Ascending aorta (tissue), 2 donors: ENCODE measurements around the gene BIRC5. TPM values are rescaled to one million over a fixed set of nuclear protein-coding genes. Genes with fewer than 3 reads are reported as not detected.

Experiments used
- DNase-seq, 2 donors: peaks; one replicate each; pipeline ENCODE4 v3.0.0-alpha.2; 2019; ENCODE audit warnings: low spot score in 2 of 2
- H3K27ac ChIP-seq, 2 donors: fragments of 200-600 bp; sonication (generic); one replicate each; pipeline ENCODE4 v1.5.1; 2016 to 2017; ENCODE audit warnings: mild to moderate bottlenecking in 1 of 2
- H3K27me3 ChIP-seq: fragments of 200-600 bp; sonication (generic); one replicate; pipeline ENCODE4 v1.5.1; 2017
- H3K36me3 ChIP-seq, 2 donors: fragments of 200-600 bp; sonication (generic); one replicate each; pipeline ENCODE4 v1.5.1; 2016
- H3K4me1 ChIP-seq, 2 donors: fragments of 200-600 bp; sonication (generic); one replicate each; pipeline ENCODE4 v1.5.1; 2016 to 2017; ENCODE audit warnings: mild to moderate bottlenecking in 1 of 2
- H3K4me3 ChIP-seq, 2 donors: fragments of 200-600 bp; sonication (generic); one replicate each; pipeline ENCODE4 v1.5.1; 2016 to 2017; ENCODE audit warnings: mild to moderate bottlenecking in 1 of 2
- H3K9me3 ChIP-seq, 2 donors: fragments of 200-600 bp; sonication (generic); one replicate each; pipeline ENCODE4 v1.5.1; 2016
- CTCF ChIP-seq, 3 experiments: fragments of 200-600 bp in 2 of 3; fragments of 450-650 bp in 1 of 3; sonication (generic) in 2 of 3; IDR thresholded peaks; one replicate each; pipeline ENCODE4 v1.5.1; 2016 to 2019; ENCODE audit warnings: antibody characterized with exemption in 3 of 3, mild to moderate bottlenecking in 1 of 3, moderate library complexity in 1 of 3
- intact Hi-C: fragments of 100-400 bp; cut with DNase I; formaldehyde crosslinking; loops from one replicate; pipeline ENCODE4 v1.15.1; 2023
- total RNA-seq: library from RNA; depleted of rRNA; stranded (reverse); fragments of >200 nt; gene quantifications from one replicate; pipeline ENCODE4 v1.1.0, GENCODE V29; 2016

Gene BIRC5
- total RNA-seq, 1 donor from 2014 or later = 0.11 TPM

GRCh38 chr17:78256707-78257591 is 42.9 kb downstream of the BIRC5 start:
- Histone ChIP-seq H3K27ac (no peak overlapping the region), H3K9me3 (no peaks in the 10 kb centered on the region), H3K36me3 (no peaks in the 10 kb centered on the region), H3K4me1 (peaks cover 0 to 5% of the 10 kb centered on the region in 2 donors), H3K4me3 (no peak overlapping the region), H3K27me3 (no peaks in the 10 kb centered on the region)
- no peak for TF ChIP-seq CTCF (IDR thresholded peaks at IDR 0.05)
- intact Hi-C loops = no loop called here
- DNase-seq = no peak

DNA sequence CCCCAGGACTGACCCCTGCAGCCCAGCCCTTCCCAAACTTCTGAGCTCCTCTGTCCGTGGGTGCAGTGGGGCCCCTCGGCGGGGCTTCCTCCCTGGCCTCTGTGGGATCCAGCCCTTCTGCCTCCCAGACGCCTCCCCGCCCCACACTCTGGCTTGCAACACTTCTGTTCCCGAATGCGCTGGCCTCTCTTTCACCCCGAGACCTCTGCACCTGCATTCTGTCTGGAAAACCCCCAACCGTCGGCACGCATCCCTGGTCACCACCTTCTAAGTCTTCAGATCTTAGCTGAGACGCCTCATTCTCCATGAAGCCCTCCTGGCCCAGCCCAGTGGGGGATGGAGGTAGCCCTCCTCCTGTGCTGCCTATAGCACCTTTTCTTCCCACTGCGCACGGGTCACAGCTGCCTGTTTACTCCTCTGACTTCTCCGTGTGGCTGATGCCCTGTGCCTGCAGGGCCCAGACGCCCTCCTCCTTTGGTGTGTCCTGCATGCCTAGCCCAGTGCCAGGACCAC is 43.8 kb downstream of the BIRC5 start:
- peak overlapping the region in 1 of 2 donors; percentile 56 for H3K27ac ChIP-seq
- intact Hi-C loops = no loop called here
- H3K4me3 ChIP-seq = no peak overlapping the region
- H3K27me3 ChIP-seq = no peaks in the 10 kb centered on the region
- DNase-seq = no peak
- no peaks in the 10 kb centered on the region for H3K9me3 ChIP-seq
- no peak for TF ChIP-seq CTCF (IDR thresholded peaks at IDR 0.05)
- peaks cover 0 to 5% of the 10 kb centered on the region in 2 donors for H3K4me1 ChIP-seq
- no peaks in the 10 kb centered on the region for H3K36me3 ChIP-seq

- Histone ChIP-seq H3K27me3 (no peaks in the 10 kb centered on the region), H3K9me3 (no peaks in the 10 kb centered on the region), H3K4me3 (no peak overlapping the region), H3K27ac (peak overlapping the region in 1 of 2 donors; percentile 56), H3K36me3 (no peaks in the 10 kb centered on the region), H3K4me1 (peaks cover 0 to 5% of the 10 kb centered on the region in 2 donors)
- no peak for TF ChIP-seq CTCF (IDR thresholded peaks at IDR 0.05)
- DNase-seq = no peak
- intact Hi-C loops = no loop called here
These were observed 44.5 kb downstream of the BIRC5 start for GRCh38 chr17:78258323-78259191.

GRCh38 chr17:78259192-78259554 is 45.1 kb downstream of the BIRC5 start:
- H3K9me3 ChIP-seq = no peaks in the 10 kb centered on the region
- no peak for TF ChIP-seq CTCF (IDR thresholded peaks at IDR 0.05)
- no peak overlapping the region for H3K4me3 ChIP-seq
- no peaks in the 10 kb centered on the region for H3K36me3 ChIP-seq
- no peak overlapping the region for H3K27ac ChIP-seq
- H3K4me1 ChIP-seq = peaks cover 0 to under 1% of the 10 kb centered on the region in 2 donors
- no peak for DNase-seq
- intact Hi-C loops = no loop called here
- no peaks in the 10 kb centered on the region for H3K27me3 ChIP-seq

- H3K4me1 ChIP-seq = no peaks in the 10 kb centered on the region
- no peak for TF ChIP-seq CTCF (IDR thresholded peaks at IDR 0.05)
- H3K36me3 ChIP-seq = no peaks in the 10 kb centered on the region
- no peak for DNase-seq
- H3K27ac ChIP-seq = peak overlapping the region in 1 of 2 donors; percentile 14
- H3K4me3 ChIP-seq = no peak overlapping the region
- no peaks in the 10 kb centered on the region for H3K9me3 ChIP-seq
- H3K27me3 ChIP-seq = no peaks in the 10 kb centered on the region
- intact Hi-C loops = no loop called here
These were observed 49.1 kb downstream of the BIRC5 start for GRCh38 chr17:78263063-78263735.
